Breast epithelium (tissue), 4 donors: ENCODE measurements around the gene FITM1. TPM values are rescaled to one million over a fixed set of nuclear protein-coding genes. Genes with fewer than 3 reads are reported as not detected.

Experiments used
- DNase-seq, 2 donors: peaks; one replicate each; pipeline ENCODE4 v3.0.0-alpha.2; 2019; ENCODE audit warnings: low spot score in 2 of 2
- H3K27ac ChIP-seq, 2 donors: fragments of 200-600 bp; sonication (generic) in 1 of 2; one replicate each; pipeline ENCODE4 v1.5.1; 2016 to 2019; ENCODE audit warnings: mild to moderate bottlenecking in 1 of 2
- H3K27me3 ChIP-seq, 2 donors: fragments of 200-600 bp; sonication (generic) in 1 of 2; one replicate each; pipeline versions ENCODE4 v1.5.1 to v1.6.0; 2017 to 2019; ENCODE audit warnings: control low read depth in 1 of 2, mild to moderate bottlenecking in 1 of 2
- H3K36me3 ChIP-seq: fragments of 200-600 bp; one replicate; pipeline ENCODE4 v1.5.1; 2019
- H3K4me1 ChIP-seq, 2 donors: fragments of 200-600 bp; sonication (generic); one replicate each; pipeline ENCODE4 v1.5.1; 2016 to 2019; ENCODE audit warnings: control low read depth in 1 of 2
- H3K4me3 ChIP-seq, 3 donors: fragments of 200-600 bp; sonication (generic); 1 replicate in 2 of 3; 2 replicates in 1 of 3; pipeline ENCODE4 v1.5.1; 2016 to 2019; ENCODE audit warnings: mild to moderate bottlenecking in 3 of 3, moderate library complexity in 2 of 3
- H3K9me3 ChIP-seq, 2 donors: fragments of 200-600 bp; sonication (generic) in 1 of 2; one replicate each; pipeline ENCODE4 v1.5.1; 2016 to 2019; ENCODE audit warnings: control low read depth in 1 of 2
- CTCF ChIP-seq, 3 donors: fragments of 450-650 bp; IDR thresholded peaks; one replicate each; pipeline ENCODE4 v1.5.1; 2016 to 2017; ENCODE audit warnings: antibody characterized with exemption in 3 of 3, mild to moderate bottlenecking in 3 of 3, moderate library complexity in 3 of 3
- POLR2A ChIP-seq: fragments of 450-650 bp; IDR thresholded peaks from one replicate; pipeline ENCODE4 v1.6.1; 2016; ENCODE audit warnings: antibody characterized with exemption, mild to moderate bottlenecking, moderate library complexity
- POLR2AphosphoS5 ChIP-seq, 3 donors: sonication (generic); formaldehyde crosslinking; IDR thresholded peaks; one replicate each; pipeline ENCODE4 v1.6.1; 2017; ENCODE audit warnings: antibody characterized with exemption in 3 of 3
- intact Hi-C: fragments of 100-400 bp; cut with DNase I; formaldehyde crosslinking; loops from one replicate; pipeline ENCODE4 v1.15.1; 2023; ENCODE audit warnings: low total_unique reads
- total RNA-seq, 3 donors: library from RNA; depleted of rRNA; stranded (reverse); fragments of >200 nt; gene quantifications; one replicate each; pipeline ENCODE4 v1.1.0, GENCODE V29; 2016

The FITM1 gene
- total RNA-seq, 3 donors from 2014 or later, result 1.2 to 2.6 (median 1.6) TPM

- no peak overlapping the region for H3K27ac ChIP-seq
- peak in 1 of 2 donors; percentile 33 for DNase-seq
- intact Hi-C loops, result loop anchor here (5.0 kb wide), 1 partner anchor 1187 kb away; no protein-coding TSS in a partner anchor
- H3K27me3 ChIP-seq, result no peaks in the 10 kb centered on the region
- H3K4me1 ChIP-seq, result peaks cover 4 to 13% of the 10 kb centered on the region in 2 donors
- H3K4me3 ChIP-seq, result no peak overlapping the region
- peaks cover 14% of the 10 kb centered on the region for H3K36me3 ChIP-seq
- no peak for TF ChIP-seq CTCF (IDR thresholded peaks at IDR 0.05)
- no peak for TF ChIP-seq POLR2AphosphoS5 (IDR thresholded peaks at IDR 0.05)
- no peak for TF ChIP-seq POLR2A
- no peaks in the 10 kb centered on the region for H3K9me3 ChIP-seq
Observed at GRCh38 chr14:24119691-24120090, 10.8 kb upstream of the FITM1 start.

GRCh38 chr14:24121210-24121609, 9.2 kb upstream of the FITM1 start:
- Histone ChIP-seq H3K27ac (no peak overlapping the region), H3K4me3 (no peak overlapping the region), H3K36me3 (peaks cover 14% of the 10 kb centered on the region), H3K27me3 (no peaks in the 10 kb centered on the region), H3K9me3 (no peaks in the 10 kb centered on the region), H3K4me1 (peaks cover 4 to 7% of the 10 kb centered on the region in 2 donors)
- intact Hi-C loops, result loop anchor here (5.0 kb wide), 1 partner anchor 1189 kb away; no protein-coding TSS in a partner anchor
- TF ChIP-seq POLR2AphosphoS5 (IDR thresholded peaks at IDR 0.05) (no peak), POLR2A (no peak)
- no peak for DNase-seq

- TF ChIP-seq CTCF (IDR thresholded peaks at IDR 0.05) (no peak), POLR2A (no peak)
- Histone ChIP-seq H3K27me3 (no peaks in the 10 kb centered on the region), H3K9me3 (no peaks in the 10 kb centered on the region), H3K4me3 (no peak overlapping the region), H3K27ac (no peak overlapping the region), H3K4me1 (no peaks in the 10 kb centered on the region), H3K36me3 (peaks cover 14% of the 10 kb centered on the region)
- intact Hi-C loops, result loop anchor here (5.0 kb wide), 1 partner anchor 1190 kb away; no protein-coding TSS in a partner anchor
- DNase-seq, result no peak
Observed at GRCh38 chr14:24122416-24122815, 8.0 kb upstream of the FITM1 start.

- DNase-seq, result no peak
- Histone ChIP-seq H3K36me3 (peaks cover 14% of the 10 kb centered on the region), H3K27me3 (no peaks in the 10 kb centered on the region), H3K27ac (no peak overlapping the region), H3K4me1 (no peaks in the 10 kb centered on the region), H3K9me3 (no peaks in the 10 kb centered on the region), H3K4me3 (no peak overlapping the region)
- intact Hi-C loops, result loop anchor here (5.0 kb wide), 1 partner anchor 1191 kb away; no protein-coding TSS in a partner anchor
- no peak for TF ChIP-seq CTCF (IDR thresholded peaks at IDR 0.05)
- TF ChIP-seq POLR2A, result no peak
- TF ChIP-seq POLR2AphosphoS5 (IDR thresholded peaks at IDR 0.05), result no peak
Observed at GRCh38 chr14:24122898-24123297, 7.6 kb upstream of the FITM1 start.

GRCh38 chr14:24123424-24124417, 6.7 kb upstream of the FITM1 start:
- Histone ChIP-seq H3K27me3 (no peaks in the 10 kb centered on the region), H3K36me3 (peaks cover 14% of the 10 kb centered on the region)

More at GRCh38 chr14:24123424-24124417, 6.7 kb upstream of the FITM1 start:
- Histone ChIP-seq H3K27ac (no peak overlapping the region), H3K9me3 (no peaks in the 10 kb centered on the region), H3K4me3 (no peak overlapping the region), H3K4me1 (no peaks in the 10 kb centered on the region)
- TF ChIP-seq POLR2AphosphoS5 (IDR thresholded peaks at IDR 0.05) (no peak), CTCF (IDR thresholded peaks at IDR 0.05) (no peak), POLR2A (no peak)
- intact Hi-C loops, result loop anchor here (5.0 kb wide), 1 partner anchor 1191 kb away; no protein-coding TSS in a partner anchor
- DNase-seq, result no peak
